Globus pallidus (tissue), 1 donor: ENCODE data around the gene WDR75.
"Not testable (repeated sequence)": the region's sequence is repeated elsewhere in the genome, so short reads cannot be mapped to it uniquely, and the experiment has no call there.

ENCODE experiments used
- DNase-seq: peaks from one replicate; pipeline ENCODE4 v3.0.0-alpha.2; 2015; ENCODE audit warnings: low spot score

The WDR75 gene

GRCh38 chr2:189440947-189441708 lies at the start of gene WDR75:
Gene WDR75 (plus strand): TSS chr2:189441474. CDS start chr2:189441493, 19 bp downstream.
- peak; percentile 95 for DNase-seq

DNA sequence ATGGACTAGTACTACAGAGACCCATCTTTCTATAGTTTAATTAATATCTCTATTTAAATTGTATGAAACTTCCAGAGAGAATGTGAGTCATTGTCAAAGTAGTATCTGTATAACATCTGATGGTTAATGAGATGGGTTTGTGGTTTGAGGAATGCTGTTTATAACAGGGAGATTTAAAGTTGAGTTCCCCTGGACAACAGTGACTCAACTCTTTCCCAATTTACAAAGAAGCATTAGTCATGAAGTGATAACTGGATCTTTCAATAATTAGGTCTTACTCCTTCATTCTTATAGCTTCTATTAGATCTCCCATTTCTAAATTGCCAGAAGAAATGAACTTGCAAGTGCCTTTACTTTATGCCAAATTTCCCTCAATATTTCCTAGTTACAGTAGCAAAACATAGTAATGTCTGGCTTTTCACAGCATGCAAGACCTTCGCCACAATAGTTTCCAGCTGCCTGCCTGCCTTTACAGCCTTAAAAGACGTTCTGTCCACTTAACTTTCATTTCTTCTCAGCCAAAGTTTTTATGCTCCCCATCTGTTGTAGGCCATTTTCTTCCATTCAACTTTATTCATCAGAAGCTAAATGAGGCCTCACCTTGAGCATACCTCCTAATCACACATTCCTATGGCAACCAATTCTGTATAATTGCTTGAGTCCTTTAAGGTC lies 47.7 kb upstream of the WDR75 start:
- no peak for DNase-seq

- DNase-seq = no peak
These were observed 46.7 kb upstream of the WDR75 start for GRCh38 chr2:189394525-189394924.

DNA sequence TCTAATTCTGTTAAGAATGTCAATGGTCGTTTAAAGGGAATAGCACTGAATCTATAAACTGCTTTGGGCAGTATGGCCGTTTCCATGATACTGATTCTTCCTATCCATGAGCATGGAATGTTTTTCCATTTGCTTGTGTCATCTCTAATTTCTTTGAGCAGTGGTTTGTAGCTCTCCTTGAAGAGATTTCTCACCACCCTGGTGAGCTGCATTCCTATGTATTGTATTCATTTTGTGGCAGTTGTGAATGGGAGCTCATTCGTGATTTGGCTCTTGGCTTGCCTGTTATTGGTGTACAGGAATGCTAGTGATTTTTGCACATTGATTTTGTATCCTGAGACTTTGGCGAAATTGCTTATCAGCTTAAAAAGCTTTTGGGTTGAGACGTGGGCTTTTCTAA lies 38.3 kb upstream of the WDR75 start:
- no peak for DNase-seq

DNA sequence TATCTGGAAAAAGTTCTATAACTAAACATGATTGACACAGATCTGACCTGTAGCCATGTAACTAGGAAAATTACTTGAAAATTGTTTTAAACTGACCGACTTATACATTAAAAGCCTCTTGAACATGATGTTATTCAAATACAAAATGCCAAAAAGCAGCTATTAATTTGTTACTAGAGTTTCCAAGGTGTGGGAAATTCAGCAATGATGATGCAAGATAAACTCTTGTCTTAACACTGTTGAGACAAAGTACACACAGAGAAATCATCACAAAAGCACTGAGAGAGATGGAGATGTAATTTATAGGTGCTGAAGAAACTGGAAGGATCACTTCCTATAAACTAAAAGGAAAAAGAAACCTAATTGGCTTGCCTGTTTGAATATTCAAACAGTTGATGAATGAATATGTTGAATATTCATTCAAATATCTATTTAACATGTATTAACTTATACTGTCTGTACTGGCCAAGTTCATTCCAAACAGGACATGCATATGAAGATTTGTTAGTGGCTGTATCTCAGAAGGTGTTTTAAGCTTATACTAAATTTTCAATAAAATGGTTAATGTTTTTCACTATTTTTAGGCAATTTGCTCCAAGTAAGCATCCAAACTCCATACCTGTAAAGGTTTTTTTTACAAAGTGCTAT lies 34.6 kb upstream of the WDR75 start:
- no peak for DNase-seq

DNA sequence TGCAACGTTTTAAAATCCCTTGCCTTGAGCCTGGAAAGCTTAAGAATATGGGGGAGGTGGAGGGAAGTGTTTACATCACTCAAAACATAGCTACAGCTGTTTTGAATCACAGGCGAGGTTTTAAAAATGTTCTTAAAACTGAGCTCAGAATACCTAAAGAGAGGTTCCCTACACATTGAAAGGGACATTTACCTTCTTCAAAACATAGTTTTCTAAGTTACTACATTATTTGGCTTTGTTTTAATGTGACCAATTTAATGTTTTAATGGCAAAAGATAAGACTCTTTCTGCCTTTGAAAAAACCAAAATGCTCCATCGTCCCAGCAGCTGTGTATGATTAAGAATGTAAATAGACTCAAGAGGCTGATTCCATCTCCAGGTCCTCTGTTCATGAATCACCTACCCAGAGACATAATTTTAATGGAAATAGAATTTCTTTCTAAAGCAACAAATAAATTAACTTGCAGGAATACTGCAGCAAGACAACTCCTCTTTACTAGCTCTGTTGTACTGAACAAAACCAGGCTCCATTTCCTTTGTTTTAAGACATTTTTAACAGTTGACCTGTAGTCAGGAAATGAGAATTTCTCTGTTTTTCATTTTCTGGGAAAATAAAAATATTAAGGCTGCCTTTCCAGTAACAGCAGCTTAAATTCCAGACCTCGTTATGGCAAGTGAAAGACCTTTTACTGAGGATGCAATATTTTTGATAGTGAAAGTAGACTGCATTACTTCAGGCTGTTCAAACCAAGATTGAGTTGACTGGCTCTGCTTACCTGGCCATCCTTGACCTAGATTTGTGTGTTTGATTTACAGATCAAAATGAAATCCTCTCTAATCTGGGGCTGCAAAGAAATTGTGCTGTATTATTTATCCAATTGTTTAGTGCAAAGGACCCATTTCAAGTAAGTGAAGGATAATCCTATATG lies 33.7 kb upstream of the WDR75 start:
- DNase-seq = no peak

DNA sequence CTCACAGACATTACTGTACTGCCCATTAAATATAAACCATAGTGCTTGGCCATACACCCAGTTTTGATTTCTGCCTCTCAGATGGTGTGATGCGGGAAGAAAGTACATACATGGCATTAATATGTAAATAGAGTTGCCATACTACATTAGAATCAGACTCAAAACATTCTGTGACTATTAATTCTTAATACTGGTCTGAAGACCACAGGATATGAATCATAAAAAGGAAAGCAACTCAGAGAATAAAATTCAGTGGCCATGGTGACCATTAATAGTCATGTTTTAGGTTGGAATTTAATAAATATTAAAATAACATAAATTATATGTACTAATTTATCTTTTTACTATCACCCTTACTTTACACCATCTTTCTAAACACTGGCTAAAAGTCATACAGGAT lies 33.0 kb upstream of the WDR75 start:
- no peak for DNase-seq

GRCh38 chr2:189409131-189409530 lies 32.1 kb upstream of the WDR75 start:
- no peak for DNase-seq

GRCh38 chr2:189409647-189410046 lies 31.6 kb upstream of the WDR75 start:
- no peak for DNase-seq

DNA sequence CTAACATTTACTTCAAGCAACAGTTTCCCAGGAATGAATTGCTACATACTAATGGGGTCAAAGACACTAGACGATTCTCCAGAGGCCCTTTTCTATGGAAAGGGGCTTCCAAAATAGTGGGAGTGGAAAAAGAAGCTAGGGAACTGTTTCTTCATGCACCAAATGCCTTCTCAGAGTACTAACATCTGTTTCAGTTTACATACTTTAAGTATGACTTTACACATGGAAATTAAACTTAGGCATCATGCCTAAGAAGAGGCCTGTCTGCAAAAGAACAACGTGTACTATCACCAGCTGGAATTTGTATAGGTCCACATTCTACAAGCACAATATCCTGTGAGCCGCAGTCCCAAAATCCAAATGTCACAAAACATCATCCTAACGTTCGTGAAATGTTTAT lies 29.4 kb upstream of the WDR75 start:
- DNase-seq = no peak

GRCh38 chr2:189412330-189412953 lies 28.8 kb upstream of the WDR75 start:
- peak; percentile 47 for DNase-seq

DNA sequence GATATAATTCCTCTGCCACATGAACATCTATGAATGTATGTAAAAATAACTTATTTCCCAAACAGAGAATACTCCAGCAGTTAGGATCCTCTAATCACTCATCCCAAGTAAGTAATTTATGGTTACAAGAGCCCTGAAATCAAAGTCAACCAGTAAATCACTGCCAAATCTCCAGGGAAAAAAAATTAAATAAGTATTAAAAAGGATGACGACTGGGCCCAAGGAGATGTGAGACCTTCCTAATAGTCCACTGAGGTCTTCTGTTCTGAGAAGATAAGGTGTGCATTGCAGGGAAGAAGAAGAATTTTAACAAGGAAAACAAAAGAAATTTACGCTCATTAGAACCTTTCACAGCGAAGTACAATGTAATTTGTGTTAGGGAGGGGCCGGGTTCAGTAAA lies 28.0 kb upstream of the WDR75 start:
- no peak for DNase-seq

DNA sequence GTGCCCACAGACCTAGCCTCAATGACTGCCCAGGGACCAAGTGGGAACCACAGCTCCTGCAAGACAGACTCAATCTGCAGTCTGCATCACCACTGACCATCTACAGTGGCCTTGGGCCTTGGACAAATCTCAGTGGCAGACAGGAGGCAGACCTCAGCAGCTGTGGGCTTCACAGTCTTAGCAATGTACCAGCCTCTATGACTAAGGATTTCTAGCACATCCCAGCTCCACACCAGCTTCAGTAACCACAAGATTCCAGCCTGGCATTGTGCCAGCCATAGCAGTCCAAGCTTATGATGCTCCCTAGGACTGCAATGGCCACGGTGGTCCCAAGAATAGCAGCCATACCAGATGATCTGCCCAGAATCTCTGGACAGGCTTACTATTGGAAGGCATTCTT lies 19.6 kb upstream of the WDR75 start:
- DNase-seq = no peak

DNA sequence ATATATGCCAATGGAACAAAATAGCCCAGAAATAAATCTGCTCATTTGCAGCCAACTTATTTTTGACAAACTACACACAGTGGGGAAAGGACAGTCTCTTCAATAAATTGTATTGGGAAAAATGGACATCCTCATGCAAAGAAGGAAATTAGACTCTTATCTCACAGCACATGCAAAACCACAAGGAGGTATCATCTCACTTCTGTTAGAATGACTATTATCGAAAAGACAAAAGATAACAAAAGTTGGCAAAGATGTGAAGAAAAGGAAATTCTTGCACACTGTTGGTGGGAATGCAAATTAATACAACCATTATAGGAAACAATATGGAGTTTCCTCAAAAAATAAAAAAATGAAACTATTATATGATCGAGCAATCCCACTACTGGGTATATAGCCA lies 16.3 kb upstream of the WDR75 start:
- no peak for DNase-seq

DNA sequence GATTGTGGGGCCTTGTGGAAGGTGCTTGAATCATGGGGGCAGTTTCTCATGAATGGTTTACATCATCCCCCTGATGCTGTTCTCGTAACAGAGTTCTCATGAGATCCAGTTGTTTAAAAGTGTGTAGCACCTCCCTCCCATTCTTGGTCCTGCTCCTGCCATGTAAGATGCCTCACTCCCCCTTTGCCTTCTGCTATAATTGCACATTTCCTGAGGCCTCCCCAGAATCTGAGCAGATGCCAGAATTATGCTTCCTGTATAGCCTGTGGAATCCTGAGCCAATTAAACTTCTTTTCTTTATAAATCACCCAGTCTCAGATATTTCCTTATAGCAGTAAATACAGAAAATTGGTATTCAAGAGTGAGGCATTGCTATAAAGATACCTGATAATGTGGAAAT lies 15.6 kb upstream of the WDR75 start:
- no peak for DNase-seq

- DNase-seq = no peak
These were observed 14.4 kb upstream of the WDR75 start for GRCh38 chr2:189426886-189427285.

DNA sequence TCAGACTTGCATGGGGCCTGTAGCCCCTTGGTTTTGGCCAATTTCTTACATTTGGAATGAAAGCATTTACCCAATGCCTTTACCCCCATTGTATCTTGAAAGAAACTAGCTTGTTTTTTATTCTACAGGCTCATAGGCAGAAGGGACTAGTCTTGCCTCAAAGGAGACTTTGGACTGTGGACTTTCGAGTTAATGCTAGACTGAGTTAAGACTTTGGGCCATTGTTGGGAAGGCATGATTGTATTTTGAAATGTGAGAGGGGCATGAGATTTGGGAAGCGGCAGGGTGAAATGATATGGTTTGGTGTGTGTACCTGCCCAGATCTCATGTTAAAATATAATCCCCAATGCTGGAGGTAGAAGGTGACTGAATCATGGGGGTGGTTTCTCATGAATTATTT lies 13.4 kb upstream of the WDR75 start:
- no peak for DNase-seq

DNA sequence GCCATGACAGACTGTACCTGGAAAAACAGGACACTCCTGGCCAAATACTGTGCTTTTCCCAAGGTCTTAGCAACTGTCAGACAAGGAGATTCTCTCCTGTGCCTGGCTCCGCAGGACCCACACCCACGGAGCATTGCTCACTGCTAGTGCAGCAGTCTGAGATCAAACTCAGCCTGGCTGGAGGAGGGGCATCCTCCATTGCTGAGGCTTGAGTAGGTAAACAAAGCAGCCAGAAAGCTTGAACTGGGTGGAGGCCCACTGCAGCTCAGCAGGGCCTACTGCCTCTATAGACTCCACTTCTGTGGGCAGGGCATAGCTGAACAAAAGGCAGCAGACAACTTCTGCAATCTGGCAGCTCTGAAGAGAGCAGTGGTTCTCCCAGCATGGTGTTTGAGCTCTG lies 10.8 kb upstream of the WDR75 start:
- DNase-seq = not testable (repeated sequence)

GRCh38 chr2:189435803-189436202 lies 5.5 kb upstream of the WDR75 start:
- DNase-seq = not testable (repeated sequence)

GRCh38 chr2:189437926-189438325 lies 3.3 kb upstream of the WDR75 start:
- no peak for DNase-seq

DNA sequence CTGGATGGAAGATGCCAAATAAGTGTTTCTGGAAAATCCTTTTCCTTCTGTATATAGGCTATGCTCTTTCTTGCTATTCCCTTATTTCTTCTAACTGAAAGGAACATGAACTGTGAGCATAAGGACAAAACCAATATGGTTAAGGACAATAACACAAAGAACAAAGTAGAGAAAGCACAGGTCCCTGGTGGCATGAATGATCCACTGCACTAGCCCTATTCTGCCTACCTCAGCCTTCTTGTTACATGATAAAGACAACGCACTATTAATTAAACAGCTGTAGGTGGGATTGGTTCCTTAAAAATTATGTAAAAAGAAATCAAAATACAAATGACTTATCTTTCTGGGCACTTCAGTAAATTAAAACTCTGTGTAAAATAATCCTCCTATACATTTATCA lies 1.9 kb upstream of the WDR75 start:
- DNase-seq = no peak

GRCh38 chr2:189440644-189440946 lies 679 bp upstream of the WDR75 start:
- no peak for DNase-seq
